PC-9 (cell line): ENCODE data around the gene TMEM167A. TPM values are rescaled to one million over a fixed set of nuclear protein-coding genes. Genes with fewer than 3 reads are reported as not detected.

ENCODE experiments used
- Bru-seq: library from RNA; stranded (reverse); fragments of 400-500 nt; gene quantifications from one replicate; lab custom pipeline; 2021; lab: Mats Ljungman, UMichigan
- BruChase-seq, 2 experiments: library from RNA; stranded (reverse); fragments of 400-500 nt; gene quantifications; one replicate each; lab custom pipeline; 2021; lab: Mats Ljungman, UMichigan
- BruUV-seq: library from RNA; stranded (reverse); fragments of 400-500 nt; replicated peaks from 2 replicates; lab custom pipeline; 2021; lab: Mats Ljungman, UMichigan
- CTCF ChIA-PET: fragments of 300-600 bp; sonication (Branson Sonifier 250); formaldehyde crosslinking; loops from one replicate; lab custom pipeline; 2022; ENCODE audit warnings: antibody characterized with exemption; lab: Charles Lee
- POLR2A ChIA-PET: fragments of 300-600 bp; sonication (Branson Sonifier 250); formaldehyde crosslinking; loops from one replicate; lab custom pipeline; 2022; ENCODE audit warnings: antibody characterized with exemption; ENCODE audit not compliant: unreplicated experiment; lab: Charles Lee
- DNase-seq, 2 experiments: peaks; one replicate each; pipeline versions ENCODE4 v3.0.0 to v3.0.0-alpha.2; 2015 to 2022; ENCODE audit warnings: mixed read lengths in 1 of 2
- H2AFZ ChIP-seq: fragments of 200-600 bp; sonication (generic); 2 replicates; pipeline ENCODE4 v1.8.1; 2017; ENCODE audit warnings: antibody characterized with exemption
- H3F3A ChIP-seq: fragments of 200-600 bp; sonication (generic); 2 replicates; pipeline ENCODE4 v1.8.1; 2017; ENCODE audit warnings: antibody characterized with exemption, mild to moderate bottlenecking, low read depth; ENCODE audit not compliant: insufficient read depth
- H3K27ac ChIP-seq: fragments of 200-600 bp; sonication (generic); 2 replicates; pipeline ENCODE4 v1.6.1; 2016; ENCODE audit warnings: mixed run types
- H3K27me3 ChIP-seq: fragments of 200-600 bp; sonication (generic); 2 replicates; pipeline ENCODE4 v1.6.1; 2016; ENCODE audit warnings: low read depth, mixed run types; ENCODE audit not compliant: insufficient read depth
- H3K36me3 ChIP-seq: fragments of 200-600 bp; sonication (generic); 2 replicates; pipeline ENCODE4 v1.6.1; 2016; ENCODE audit warnings: low read depth, mixed run types
- H3K4me1 ChIP-seq: fragments of 200-600 bp; sonication (generic); replicated peaks from 2 replicates; pipeline ENCODE4 v1.6.1; 2016; ENCODE audit warnings: mixed run types; ENCODE audit not compliant: insufficient read depth
- H3K4me2 ChIP-seq: fragments of 200-600 bp; sonication (generic); 2 replicates; pipeline ENCODE4 v1.6.1; 2017; ENCODE audit warnings: mixed run types
- H3K4me3 ChIP-seq: fragments of 200-600 bp; sonication (generic); 2 replicates; pipeline ENCODE4 v1.6.1; 2016; ENCODE audit warnings: mixed run types
- H3K79me2 ChIP-seq: fragments of 200-600 bp; sonication (generic); 2 replicates; pipeline ENCODE4 v1.6.1; 2017; ENCODE audit warnings: low read depth, mixed run types
- H3K9me2 ChIP-seq: fragments of 200-600 bp; sonication (generic); 2 replicates; pipeline ENCODE4 v1.8.1; 2017; ENCODE audit warnings: mild to moderate bottlenecking; ENCODE audit not compliant: insufficient read depth
- H3K9me3 ChIP-seq: fragments of 200-600 bp; sonication (generic); 2 replicates; pipeline ENCODE4 v1.8.1; 2016; ENCODE audit warnings: low read depth; ENCODE audit not compliant: insufficient read depth
- H4K20me1 ChIP-seq: fragments of 200-600 bp; sonication (generic); 2 replicates; pipeline ENCODE4 v1.8.1; 2017; ENCODE audit not compliant: insufficient read depth
- CTCF ChIP-seq: fragments of 200-600 bp; sonication (generic); conservative IDR thresholded peaks from 2 replicates; pipeline ENCODE4 v1.6.1; 2017; ENCODE audit warnings: mixed run types, antibody characterized with exemption, mild to moderate bottlenecking, moderate library complexity
- EZH2 ChIP-seq: fragments of 200-600 bp; sonication (generic); IDR thresholded peaks from 2 replicates; pipeline ENCODE4 v1.8.0; 2017; ENCODE audit warnings: antibody characterized with exemption, low read depth
- intact Hi-C: fragments of 100-400 bp; cut with micrococcal nuclease; formaldehyde crosslinking; loops from one replicate; pipeline ENCODE4 v1.10.0; 2022; ENCODE audit not compliant: unreplicated experiment
- long read RNA-seq: library from polyadenylated mRNA; stranded (forward); transcript quantifications from one replicate; pipeline ENCODE4 v2.0.0, GENCODE V29; 2022
- total RNA-seq: library from RNA; stranded (reverse); gene quantifications from 2 replicates; pipeline ENCODE4 v1.2.3, GENCODE V29; 2021

The TMEM167A gene
- total RNA-seq (64.2 and 82.7 TPM in 2 replicates), Bru-seq, nascent RNA (percentile 95 among the genes with signal in this experiment), BruChase-seq, experiment 1, labeled RNA remaining after a 2-hour chase (percentile 92 among the genes with signal in this experiment), BruChase-seq, experiment 2, labeled RNA remaining after a 6-hour chase (percentile 92 among the genes with signal in this experiment)
- long read RNA-seq, full-length matches to known transcripts: 183 of 195 reads
- long read RNA-seq, partial matches to known transcripts: 5 of 195 reads
- long read RNA-seq, other reads (novel, unspliced or antisense): 7 of 195 reads

GRCh38 chr5:83076742-83077661, at the start of gene TMEM167A, which contains the start of gene XRCC4:
TSS of gene TMEM167A (minus strand) at chr5:83077394. CDS start at chr5:83077323, 71 bp downstream.
TSS of gene XRCC4 (plus strand) at chr5:83077547. CDS start at chr5:83104920, 27,373 bp downstream.
- Histone ChIP-seq H3F3A (no peaks in the 10 kb centered on the region), H3K27me3 (no peaks in the 10 kb centered on the region), H3K27ac (peak within 1 kb of the TSS; percentile 69), H4K20me1 (peaks cover 13% of the 10 kb centered on the region), H3K4me1 (peaks cover 17% of the 10 kb centered on the region), H3K9me3 (no peaks in the 10 kb centered on the region), H3K9me2 (no peaks in the 10 kb centered on the region), H3K79me2 (peaks cover 71% of the 10 kb centered on the region), H2AFZ (peak within 1 kb of the TSS; percentile 94), H3K4me2 (peak within 1 kb of the TSS; percentile 89), H3K4me3 (peak within 1 kb of the TSS; percentile 70), H3K36me3 (no peaks in the 10 kb centered on the region)
- ChIA-PET POLR2A (interaction anchor here (0.6 to 0.8 kb wide), 9 partner anchors 21 to 782 kb away, joined by 3 to 7 read pairs (median 4); no protein-coding TSS in a partner anchor), CTCF (no interaction called here)
- BruUV-seq: TSS peak; percentile 59
- peak; percentile 92 to 97 for DNase-seq
- intact Hi-C loops: loop anchor here (2.0 kb wide), 1 partner anchor 146 kb away; no protein-coding TSS in a partner anchor
- no peak for TF ChIP-seq CTCF
- no peak for TF ChIP-seq EZH2

GRCh38 chr5:83126501-83126900, 49.3 kb upstream of the TMEM167A start:
- no peak for TF ChIP-seq EZH2
- TF ChIP-seq CTCF: no peak
- 0 out of 2 replicates have a peak, but pooled peaks cover 3% of the 10 kb centered on the region for H3K9me3 ChIP-seq
- H3K4me1 ChIP-seq: peaks cover 11% of the 10 kb centered on the region
- no peaks in the 10 kb centered on the region for H3K36me3 ChIP-seq
- no peak overlapping the region for H2AFZ ChIP-seq
- intact Hi-C loops: no loop called here
- CTCF ChIA-PET: no interaction called here
- H3K79me2 ChIP-seq: no peaks in the 10 kb centered on the region
- H3K4me2 ChIP-seq: no peak overlapping the region
- no peak overlapping the region for H3K4me3 ChIP-seq
- H3K27me3 ChIP-seq: no peaks in the 10 kb centered on the region
- no peaks in the 10 kb centered on the region for H4K20me1 ChIP-seq
- BruUV-seq: no TSS peak
- POLR2A ChIA-PET: no interaction called here
- H3F3A ChIP-seq: no peaks in the 10 kb centered on the region
- no peaks in the 10 kb centered on the region; the same call in 1 of the 2 replicates for H3K9me2 ChIP-seq
- no peak overlapping the region for H3K27ac ChIP-seq
- DNase-seq: no peak

GRCh38 chr5:83125560-83125959, 48.4 kb upstream of the TMEM167A start:
- Histone ChIP-seq H3K27ac (no peak overlapping the region), H3K4me2 (no peak overlapping the region), H3K4me1 (peaks cover 11% of the 10 kb centered on the region), H3K36me3 (no peaks in the 10 kb centered on the region), H3F3A (no peaks in the 10 kb centered on the region), H3K79me2 (no peaks in the 10 kb centered on the region), H3K9me2 (no peaks in the 10 kb centered on the region; the same call in 1 of the 2 replicates), H4K20me1 (no peaks in the 10 kb centered on the region), H2AFZ (no peak overlapping the region), H3K4me3 (no peak overlapping the region), H3K27me3 (no peaks in the 10 kb centered on the region), H3K9me3 (0 out of 2 replicates have a peak, but pooled peaks cover 3% of the 10 kb centered on the region)
- no TSS peak for BruUV-seq
- TF ChIP-seq CTCF (no peak), EZH2 (no peak)
- intact Hi-C loops: no loop called here
- DNase-seq: no peak
- POLR2A ChIA-PET: no interaction called here
- CTCF ChIA-PET: no interaction called here
